Large intestine (tissue), 3 donors: Measurements from ENCODE around the gene ATRN. TPM values are rescaled to one million over a fixed set of nuclear protein-coding genes. Genes with fewer than 3 reads are reported as not detected.

Source experiments
- DNase-seq, 2 donors: peaks; one replicate each; pipeline versions ENCODE4 v3.0.0 to v3.0.0-alpha.2; 2013
- H3K27ac ChIP-seq: one replicate; pipeline ENCODE4 v1.5.1; 2013; ENCODE audit warnings: low read length
- H3K27me3 ChIP-seq: 2 replicates; pipeline ENCODE4 v1.6.1; 2013; ENCODE audit warnings: low read length; ENCODE audit not compliant: control insufficient read depth, insufficient read depth
- H3K36me3 ChIP-seq: 2 replicates; pipeline ENCODE4 v1.6.1; 2013; ENCODE audit warnings: low read length; ENCODE audit not compliant: control insufficient read depth, insufficient read depth
- H3K4me1 ChIP-seq: one replicate; pipeline ENCODE4 v1.6.1; 2013; ENCODE audit warnings: low read length; ENCODE audit not compliant: control insufficient read depth, insufficient read depth
- H3K4me3 ChIP-seq: one replicate; pipeline ENCODE4 v1.5.1; 2013; ENCODE audit warnings: low read length
- H3K9me3 ChIP-seq: one replicate; pipeline ENCODE4 v1.6.1; 2013; ENCODE audit warnings: mild to moderate bottlenecking, low read depth, low read length, moderate library complexity; ENCODE audit not compliant: control insufficient read depth
- WGBS: methylation state at CpG from one replicate; pipeline ENCODE4 v1.1.5; 2013; ENCODE audit warnings: low lambda C conversion rate; ENCODE audit not compliant: insufficient coverage; 5-methylcytosine and 5-hydroxymethylcytosine counted together
- polyA plus RNA-seq: library from polyadenylated mRNA; unstranded; fragments of 120-200 nt; gene quantifications from one replicate; pipeline ENCODE4 v1.2.1, GENCODE V29; 2013

The ATRN gene
- polyA plus RNA-seq, 1 donor = 89.2 TPM

GRCh38 chr20:3652676-3653596 is 182.1 kb downstream of the ATRN start:
- Histone ChIP-seq H3K27me3 (peaks cover 7% of the 10 kb centered on the region), H3K27ac (no peak overlapping the region), H3K9me3 (no peaks in the 10 kb centered on the region), H3K4me3 (no peak overlapping the region), H3K36me3 (peaks cover 23% of the 10 kb centered on the region), H3K4me1 (no peaks in the 10 kb centered on the region)
- WGBS = 100% methylated on average over 1 of the region's 10 CpGs
- DNase-seq = no peak

GRCh38 chr20:3653921-3654320 is 183.1 kb downstream of the ATRN start:
- Histone ChIP-seq H3K36me3 (peaks cover 16% of the 10 kb centered on the region), H3K4me1 (no peaks in the 10 kb centered on the region), H3K9me3 (no peaks in the 10 kb centered on the region), H3K4me3 (no peak overlapping the region), H3K27ac (no peak overlapping the region), H3K27me3 (peaks cover 17% of the 10 kb centered on the region)
- no CpG with 5 or more reads among the region's 2 CpGs for WGBS
- DNase-seq = no peak

- Histone ChIP-seq H3K27ac (no peak overlapping the region), H3K36me3 (peaks cover 11% of the 10 kb centered on the region), H3K9me3 (no peaks in the 10 kb centered on the region), H3K27me3 (peaks cover 23% of the 10 kb centered on the region), H3K4me3 (no peak overlapping the region), H3K4me1 (no peaks in the 10 kb centered on the region)
- 67% methylated on average over 1 of the region's 17 CpGs for WGBS
- DNase-seq = no peak
Observed at GRCh38 chr20:3654326-3655130, 183.7 kb downstream of the ATRN start.

- no peak for DNase-seq
- Histone ChIP-seq H3K4me3 (no peak overlapping the region), H3K27ac (no peak overlapping the region), H3K4me1 (no peaks in the 10 kb centered on the region), H3K9me3 (no peaks in the 10 kb centered on the region), H3K36me3 (peaks cover 7% of the 10 kb centered on the region), H3K27me3 (peaks cover 28% of the 10 kb centered on the region)
- no CpG with 5 or more reads among the region's 4 CpGs for WGBS
Observed at GRCh38 chr20:3655131-3655405, 184.2 kb downstream of the ATRN start.

- no peak for DNase-seq
- Histone ChIP-seq H3K27ac (no peak overlapping the region), H3K36me3 (no peaks in the 10 kb centered on the region), H3K9me3 (no peaks in the 10 kb centered on the region), H3K27me3 (peaks cover 56% of the 10 kb centered on the region), H3K4me1 (no peaks in the 10 kb centered on the region), H3K4me3 (no peak overlapping the region)
- no CpG with 5 or more reads among the region's 7 CpGs for WGBS
Observed at GRCh38 chr20:3658019-3658715, 187.3 kb downstream of the ATRN start.

GRCh38 chr20:3658716-3659491 is 188.1 kb downstream of the ATRN start:
- no CpG with 5 or more reads among the region's 8 CpGs for WGBS
- no peak overlapping the region for H3K27ac ChIP-seq
- DNase-seq = no peak
- H3K9me3 ChIP-seq = no peaks in the 10 kb centered on the region
- no peaks in the 10 kb centered on the region for H3K36me3 ChIP-seq
- H3K27me3 ChIP-seq = peaks cover 60% of the 10 kb centered on the region
- no peak overlapping the region for H3K4me3 ChIP-seq
- no peaks in the 10 kb centered on the region for H3K4me1 ChIP-seq

GRCh38 chr20:3659492-3660261 is 188.9 kb downstream of the ATRN start:
- H3K27ac ChIP-seq = no peak overlapping the region
- no peaks in the 10 kb centered on the region for H3K36me3 ChIP-seq
- no CpG with 5 or more reads among the region's 12 CpGs for WGBS
- no peak overlapping the region for H3K4me3 ChIP-seq
- no peaks in the 10 kb centered on the region for H3K4me1 ChIP-seq
- no peaks in the 10 kb centered on the region for H3K9me3 ChIP-seq
- no peak for DNase-seq
- H3K27me3 ChIP-seq = peaks cover 60% of the 10 kb centered on the region

GRCh38 chr20:3660262-3661059 is 189.6 kb downstream of the ATRN start:
- H3K27me3 ChIP-seq = peaks cover 60% of the 10 kb centered on the region
- H3K4me3 ChIP-seq = no peak overlapping the region
- H3K9me3 ChIP-seq = no peaks in the 10 kb centered on the region
- DNase-seq = no peak
- H3K27ac ChIP-seq = no peak overlapping the region
- WGBS = no CpG with 5 or more reads among the region's 75 CpGs
- H3K4me1 ChIP-seq = no peaks in the 10 kb centered on the region
- H3K36me3 ChIP-seq = no peaks in the 10 kb centered on the region
